ENCODE measurements around the gene IFT88.

IFT88 gene

GRCh38 chr13:20546556-20546955 is 20.4 kb upstream of the IFT88 start:
- CTCF ChIA-PET, result no interaction called here
- Mint-ChIP-seq H3K4me1 (peaks cover 9% of the 10 kb centered on the region), H3K36me3 (no peaks in the 10 kb centered on the region), H3K27ac (no peak overlapping the region), H3K4me3 (no peak overlapping the region), H3K9me3 (no peaks in the 10 kb centered on the region), H3K27me3 (no peaks in the 10 kb centered on the region)
- DNase-seq, result no peak

GRCh38 chr13:20547479-20547908 is 19.5 kb upstream of the IFT88 start:
- no peak for DNase-seq
- Mint-ChIP-seq H3K27ac (no peak overlapping the region), H3K36me3 (no peaks in the 10 kb centered on the region), H3K9me3 (no peaks in the 10 kb centered on the region), H3K4me3 (no peak overlapping the region), H3K4me1 (peaks cover 9% of the 10 kb centered on the region), H3K27me3 (no peaks in the 10 kb centered on the region)
- CTCF ChIA-PET, result no interaction called here

- Mint-ChIP-seq H3K36me3 (no peaks in the 10 kb centered on the region), H3K4me1 (peaks cover 9% of the 10 kb centered on the region), H3K27me3 (no peaks in the 10 kb centered on the region), H3K27ac (no peak overlapping the region), H3K9me3 (no peaks in the 10 kb centered on the region), H3K4me3 (no peak overlapping the region)
- no peak for DNase-seq
- CTCF ChIA-PET, result interaction anchor here (0.6 kb wide), 1 partner anchor 126 kb away, joined by 3 read pairs; no protein-coding TSS in a partner anchor
These were observed 16.2 kb upstream of the IFT88 start for GRCh38 chr13:20550799-20551198.

- Mint-ChIP-seq H3K4me1 (no peaks in the 10 kb centered on the region), H3K36me3 (no peaks in the 10 kb centered on the region), H3K9me3 (no peaks in the 10 kb centered on the region), H3K27me3 (no peaks in the 10 kb centered on the region), H3K4me3 (no peak overlapping the region), H3K27ac (no peak overlapping the region)
- no peak for DNase-seq
- CTCF ChIA-PET, result no interaction called here
These were observed 13.6 kb upstream of the IFT88 start for GRCh38 chr13:20553311-20553710.

GRCh38 chr13:20558982-20559381 is 8.0 kb upstream of the IFT88 start:
- CTCF ChIA-PET, result no interaction called here
- no peak for DNase-seq
- Mint-ChIP-seq H3K4me1 (no peaks in the 10 kb centered on the region), H3K27me3 (peaks cover 4% of the 10 kb centered on the region), H3K36me3 (no peaks in the 10 kb centered on the region), H3K9me3 (no peaks in the 10 kb centered on the region), H3K27ac (no peak overlapping the region), H3K4me3 (no peak overlapping the region)

- H3K27me3 Mint-ChIP-seq, result peaks cover 4% of the 10 kb centered on the region
- DNase-seq, result no peak
- H3K27ac Mint-ChIP-seq, result no peak overlapping the region
- peaks cover 5% of the 10 kb centered on the region for H3K9me3 Mint-ChIP-seq
- no peak overlapping the region for H3K4me3 Mint-ChIP-seq
- H3K36me3 Mint-ChIP-seq, result peaks cover 5% of the 10 kb centered on the region
- H3K4me1 Mint-ChIP-seq, result no peaks in the 10 kb centered on the region
- CTCF ChIA-PET, result no interaction called here
These were observed 7.1 kb upstream of the IFT88 start for GRCh38 chr13:20559659-20560356.

GRCh38 chr13:20561741-20562140 is 5.2 kb upstream of the IFT88 start:
- Mint-ChIP-seq H3K27me3 (peaks cover 4% of the 10 kb centered on the region), H3K9me3 (peaks cover 8% of the 10 kb centered on the region), H3K36me3 (peaks cover 11% of the 10 kb centered on the region), H3K27ac (no peak overlapping the region), H3K4me1 (peaks cover 4% of the 10 kb centered on the region), H3K4me3 (no peak overlapping the region)
- CTCF ChIA-PET, result no interaction called here
- DNase-seq, result no peak

GRCh38 chr13:20565115-20565736 is 1.7 kb upstream of the IFT88 start:
- CTCF ChIA-PET, result no interaction called here
- Mint-ChIP-seq H3K36me3 (peaks cover 11% of the 10 kb centered on the region), H3K27me3 (peaks cover 4% of the 10 kb centered on the region), H3K4me1 (peaks cover 15% of the 10 kb centered on the region), H3K9me3 (peaks cover 8% of the 10 kb centered on the region), H3K27ac (no peak overlapping the region), H3K4me3 (peak overlapping the region; percentile 32)
- DNase-seq, result no peak

GRCh38 chr13:20566468-20566897 is 474 bp upstream of the IFT88 start:
- Mint-ChIP-seq H3K4me1 (peaks cover 15% of the 10 kb centered on the region), H3K9me3 (peaks cover 8% of the 10 kb centered on the region), H3K4me3 (peak overlapping the region; percentile 93), H3K36me3 (peaks cover 13% of the 10 kb centered on the region), H3K27ac (peak overlapping the region; percentile 83), H3K27me3 (no peaks in the 10 kb centered on the region)
- DNase-seq, result no peak
- CTCF ChIA-PET, result no interaction called here

- CTCF ChIA-PET, result interaction anchor here (0.8 to 1.9 kb wide), 2 partner anchors 72 to 407 kb away, joined by 3 to 4 read pairs; partner anchors contain the start of gene GJA3
- H3K36me3 Mint-ChIP-seq, result peaks cover 15% of the 10 kb centered on the region
- H3K9me3 Mint-ChIP-seq, result peaks cover 10% of the 10 kb centered on the region
- DNase-seq, result no peak
- peaks cover 15% of the 10 kb centered on the region for H3K4me1 Mint-ChIP-seq
- peak overlapping the region; percentile 93 for H3K4me3 Mint-ChIP-seq
- peak overlapping the region; percentile 88 for H3K27ac Mint-ChIP-seq
- no peaks in the 10 kb centered on the region for H3K27me3 Mint-ChIP-seq
These were observed 1.0 kb downstream of the IFT88 start for GRCh38 chr13:20567881-20568528.

- Mint-ChIP-seq H3K36me3 (peaks cover 12% of the 10 kb centered on the region), H3K4me1 (peaks cover 15% of the 10 kb centered on the region), H3K4me3 (no peak overlapping the region), H3K27ac (no peak overlapping the region), H3K9me3 (peaks cover 2% of the 10 kb centered on the region), H3K27me3 (no peaks in the 10 kb centered on the region)
- no peak for DNase-seq
- CTCF ChIA-PET, result no interaction called here
These were observed 3.6 kb downstream of the IFT88 start for GRCh38 chr13:20570517-20570916.

- peaks cover 4% of the 10 kb centered on the region for H3K9me3 Mint-ChIP-seq
- peaks cover 11% of the 10 kb centered on the region for H3K4me1 Mint-ChIP-seq
- H3K27ac Mint-ChIP-seq, result no peak overlapping the region
- CTCF ChIA-PET, result no interaction called here
- peaks cover 20% of the 10 kb centered on the region for H3K36me3 Mint-ChIP-seq
- no peak overlapping the region for H3K4me3 Mint-ChIP-seq
- DNase-seq, result no peak
- H3K27me3 Mint-ChIP-seq, result no peaks in the 10 kb centered on the region
These were observed 4.7 kb downstream of the IFT88 start for GRCh38 chr13:20571676-20572075.

GRCh38 chr13:20573186-20573585 is 6.2 kb downstream of the IFT88 start:
- DNase-seq, result no peak
- Mint-ChIP-seq H3K36me3 (peaks cover 25% of the 10 kb centered on the region), H3K27ac (no peak overlapping the region), H3K9me3 (peaks cover 8% of the 10 kb centered on the region), H3K27me3 (no peaks in the 10 kb centered on the region), H3K4me1 (peaks cover 2% of the 10 kb centered on the region), H3K4me3 (no peak overlapping the region)
- CTCF ChIA-PET, result interaction anchor here (0.6 to 1.2 kb wide), 2 partner anchors 9 to 13 kb away, joined by 3 to 4 read pairs; no protein-coding TSS in a partner anchor

GRCh38 chr13:20573636-20574035 is 6.7 kb downstream of the IFT88 start:
- Mint-ChIP-seq H3K9me3 (peaks cover 8% of the 10 kb centered on the region), H3K27ac (no peak overlapping the region), H3K36me3 (peaks cover 30% of the 10 kb centered on the region), H3K27me3 (no peaks in the 10 kb centered on the region), H3K4me1 (no peaks in the 10 kb centered on the region), H3K4me3 (no peak overlapping the region)
- no peak for DNase-seq
- CTCF ChIA-PET, result interaction anchor here (1.2 kb wide), 1 partner anchor 13 kb away, joined by 3 read pairs; no protein-coding TSS in a partner anchor

GRCh38 chr13:20579191-20579590 is 12.2 kb downstream of the IFT88 start:
- Mint-ChIP-seq H3K4me1 (no peaks in the 10 kb centered on the region), H3K36me3 (peaks cover 52% of the 10 kb centered on the region), H3K9me3 (peaks cover 13% of the 10 kb centered on the region), H3K27me3 (no peaks in the 10 kb centered on the region), H3K4me3 (no peak overlapping the region), H3K27ac (no peak overlapping the region)
- DNase-seq, result no peak
- CTCF ChIA-PET, result no interaction called here
